H9 (cell line): ENCODE measurements around the gene THSD7A. TPM values are rescaled to one million over a fixed set of nuclear protein-coding genes. Genes with fewer than 3 reads are reported as not detected.

ENCODE experiments used
- DNase-seq: peaks from one replicate; pipeline ENCODE4 v3.0.0-alpha.2; 2017
- H2AFZ ChIP-seq: one replicate; pipeline ENCODE4 v1.6.1; 2013; ENCODE audit warnings: mild to moderate bottlenecking, low read length, control low read depth, moderate library complexity
- H2AK5ac ChIP-seq: 2 replicates; pipeline ENCODE4 v1.6.1; 2013; ENCODE audit warnings: low read length, control low read depth, mixed read lengths; ENCODE audit not compliant: insufficient read length
- H2BK120ac ChIP-seq: one replicate; pipeline ENCODE4 v1.6.1; 2013; ENCODE audit warnings: low read depth, mild to moderate bottlenecking, low read length, control low read depth, inconsistent platforms; ENCODE audit not compliant: poor library complexity, severe bottlenecking
- H2BK12ac ChIP-seq: 2 replicates; pipeline ENCODE4 v1.6.1; 2013; ENCODE audit warnings: low read length, control low read depth, mixed read lengths, low read depth; ENCODE audit not compliant: insufficient read length
- H2BK15ac ChIP-seq: 2 replicates; pipeline ENCODE4 v1.6.1; 2013; ENCODE audit warnings: low read depth, low read length, control low read depth
- H2BK20ac ChIP-seq: one replicate; pipeline ENCODE4 v1.6.1; 2013; ENCODE audit warnings: low read depth, mild to moderate bottlenecking, low read length, control low read depth, inconsistent platforms; ENCODE audit not compliant: poor library complexity, severe bottlenecking
- H2BK5ac ChIP-seq: 2 replicates; pipeline ENCODE4 v1.6.1; 2013; ENCODE audit warnings: low read length, control low read depth, mixed read lengths; ENCODE audit not compliant: insufficient read length
- H3K14ac ChIP-seq: 2 replicates; pipeline ENCODE4 v1.6.1; 2013; ENCODE audit warnings: low read length, control low read depth; ENCODE audit not compliant: insufficient read depth
- H3K18ac ChIP-seq: 2 replicates; pipeline ENCODE4 v1.6.1; 2013; ENCODE audit warnings: low read depth, mild to moderate bottlenecking, mixed read lengths, low read length, control low read depth; ENCODE audit not compliant: insufficient read length
- H3K23ac ChIP-seq: 2 replicates; pipeline ENCODE4 v1.6.1; 2013; ENCODE audit warnings: low read length, control low read depth, mixed read lengths, low read depth; ENCODE audit not compliant: insufficient read length
- H3K23me2 ChIP-seq: 2 replicates; pipeline ENCODE4 v1.6.1; 2013; ENCODE audit warnings: low read depth, mild to moderate bottlenecking, mixed read lengths, low read length, control low read depth; ENCODE audit not compliant: insufficient read length, poor library complexity, severe bottlenecking
- H3K27ac ChIP-seq: 2 replicates; pipeline ENCODE4 v1.5.1; 2013; ENCODE audit warnings: low read length, control low read depth, mixed read lengths, low read depth; ENCODE audit not compliant: insufficient read length
- H3K27me3 ChIP-seq: 2 replicates; pipeline ENCODE4 v1.6.1; 2013; ENCODE audit warnings: low read length, control low read depth, inconsistent platforms; ENCODE audit not compliant: insufficient read depth
- H3K4ac ChIP-seq: 2 replicates; pipeline ENCODE4 v1.6.1; 2013; ENCODE audit warnings: low read depth, mild to moderate bottlenecking, control low read depth, inconsistent platforms, low read length, moderate library complexity
- H3K4me1 ChIP-seq: 2 replicates; pipeline ENCODE4 v1.6.1; 2013; ENCODE audit warnings: low read length, control low read depth, inconsistent platforms; ENCODE audit not compliant: insufficient read depth
- H3K4me2 ChIP-seq: 2 replicates; pipeline ENCODE4 v1.6.1; 2013; ENCODE audit warnings: low read length, control low read depth, mixed read lengths; ENCODE audit not compliant: insufficient read length, insufficient read depth
- H3K56ac ChIP-seq: 2 replicates; pipeline ENCODE4 v1.6.1; 2013; ENCODE audit warnings: low read depth, mild to moderate bottlenecking, mixed read lengths, low read length, control low read depth; ENCODE audit not compliant: insufficient read length
- H3K79me1 ChIP-seq: 2 replicates; pipeline ENCODE4 v1.6.1; 2013; ENCODE audit warnings: low read depth, mild to moderate bottlenecking, moderate library complexity, low read length, control low read depth, inconsistent platforms; ENCODE audit not compliant: insufficient read depth, poor library complexity, severe bottlenecking
- H3K79me2 ChIP-seq: 2 replicates; pipeline ENCODE4 v1.6.1; 2013; ENCODE audit warnings: low read length, control low read depth, inconsistent platforms; ENCODE audit not compliant: insufficient read depth
- H3K9ac ChIP-seq: 2 replicates; pipeline ENCODE4 v1.6.1; 2013; ENCODE audit warnings: low read length, control low read depth, mixed read lengths; ENCODE audit not compliant: insufficient read length; ENCODE audit errors: extremely low read depth
- H3K9me3 ChIP-seq: one replicate; pipeline ENCODE4 v1.6.1; 2013; ENCODE audit warnings: low read depth, low read length, inconsistent platforms; ENCODE audit not compliant: control insufficient read depth
- H3T11ph ChIP-seq: one replicate; pipeline ENCODE4 v1.6.1; 2013; ENCODE audit warnings: mild to moderate bottlenecking, low read length, control low read depth, inconsistent platforms
- H4K20me1 ChIP-seq: one replicate; pipeline ENCODE4 v1.6.1; 2013; ENCODE audit not compliant: control insufficient read depth, insufficient read length, insufficient read depth
- H4K5ac ChIP-seq: 2 replicates; pipeline ENCODE4 v1.6.1; 2013; ENCODE audit warnings: low read depth, mild to moderate bottlenecking, mixed read lengths, low read length, control low read depth; ENCODE audit not compliant: insufficient read length
- H4K8ac ChIP-seq: replicated peaks from 2 replicates; pipeline ENCODE4 v1.6.1; 2013; ENCODE audit warnings: low read length, control low read depth, mixed read lengths, low read depth; ENCODE audit not compliant: insufficient read length
- H4K91ac ChIP-seq: 2 replicates; pipeline ENCODE4 v1.6.1; 2013; ENCODE audit warnings: low read depth, mild to moderate bottlenecking, moderate library complexity, mixed read lengths, low read length, control low read depth; ENCODE audit not compliant: insufficient read length
- H3K27ac Mint-ChIP-seq, 3 experiments: 2 replicates in 2 of 3; 3 replicates in 1 of 3; pipeline ENCODE4 v1.8.0; 2020 to 2021; ENCODE audit warnings: mixed read lengths in 3 of 3, mild to moderate bottlenecking in 1 of 3, moderate library complexity in 1 of 3
- H3K27me3 Mint-ChIP-seq: 2 replicates; pipeline ENCODE4 v1.8.0; 2021; ENCODE audit warnings: low read depth, mild to moderate bottlenecking, moderate library complexity, mixed read lengths
- H3K36me3 Mint-ChIP-seq, 3 experiments: 2 replicates in 2 of 3; 3 replicates in 1 of 3; pipeline ENCODE4 v1.8.0; 2020 to 2021; ENCODE audit warnings: low read depth in 3 of 3, mixed read lengths in 3 of 3; ENCODE audit not compliant: insufficient read depth in 1 of 3
- H3K4me1 Mint-ChIP-seq, 2 experiments: 2 replicates each; pipeline ENCODE4 v1.8.0; 2020; ENCODE audit warnings: mixed read lengths in 2 of 2
- H3K4me3 Mint-ChIP-seq, 2 experiments: 2 replicates in 1 of 2; 3 replicates in 1 of 2; pipeline ENCODE4 v1.8.0; 2020 to 2021; ENCODE audit warnings: mild to moderate bottlenecking in 2 of 2, mixed read lengths in 2 of 2, moderate library complexity in 1 of 2
- H3K9me3 Mint-ChIP-seq, 2 experiments: 2 replicates in 1 of 2; 3 replicates in 1 of 2; pipeline ENCODE4 v1.8.0; 2020; ENCODE audit warnings: mild to moderate bottlenecking in 2 of 2, mixed read lengths in 2 of 2, moderate library complexity in 1 of 2
- WGBS: extraction: QIAGEN DNeasy Blood & Tissue Kit; methylation state at CpG from one replicate; pipeline ENCODE4 v1.1.7; 2013; ENCODE audit warnings: missing lambda C conversion rate, low lambda C conversion rate, mixed read lengths; ENCODE audit not compliant: insufficient read length; ENCODE audit errors: extremely low coverage; 5-methylcytosine and 5-hydroxymethylcytosine counted together
- total RNA-seq: library from RNA; stranded (reverse); gene quantifications from 2 replicates; pipeline ENCODE4 v1.2.1, GENCODE V29; 2021
- TF ChIP-seq, protein P1 (sequence below): fragments of 200-600 bp; sonication (generic); conservative IDR thresholded peaks from 3 replicates; pipeline ENCODE4 v1.8.0; 2021; ENCODE audit warnings: antibody characterized with exemption, mild to moderate bottlenecking

THSD7A gene
- total RNA-seq, 1 experiment from 2014 or later, result 0.42 TPM

DNA sequence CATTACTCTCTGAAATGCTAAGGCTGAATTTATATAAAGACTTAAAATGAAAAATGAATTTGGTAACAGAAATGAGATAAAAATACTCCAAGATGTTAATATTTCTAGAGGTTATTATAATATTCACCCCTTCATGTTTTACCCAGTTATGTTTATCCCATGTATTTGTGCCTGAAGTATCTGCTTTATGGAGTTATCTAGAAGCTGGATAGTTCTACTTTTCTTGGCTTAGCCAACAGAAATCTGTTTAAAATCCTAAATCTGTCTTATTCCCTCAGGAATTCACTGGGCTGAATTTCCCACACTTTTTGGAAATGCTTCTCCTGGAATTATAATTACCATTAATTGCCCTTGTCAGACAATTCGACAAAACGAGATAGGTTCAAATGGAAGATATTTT, 201.6 kb downstream of the THSD7A start:
- TF ChIP-seq, protein P1, sequence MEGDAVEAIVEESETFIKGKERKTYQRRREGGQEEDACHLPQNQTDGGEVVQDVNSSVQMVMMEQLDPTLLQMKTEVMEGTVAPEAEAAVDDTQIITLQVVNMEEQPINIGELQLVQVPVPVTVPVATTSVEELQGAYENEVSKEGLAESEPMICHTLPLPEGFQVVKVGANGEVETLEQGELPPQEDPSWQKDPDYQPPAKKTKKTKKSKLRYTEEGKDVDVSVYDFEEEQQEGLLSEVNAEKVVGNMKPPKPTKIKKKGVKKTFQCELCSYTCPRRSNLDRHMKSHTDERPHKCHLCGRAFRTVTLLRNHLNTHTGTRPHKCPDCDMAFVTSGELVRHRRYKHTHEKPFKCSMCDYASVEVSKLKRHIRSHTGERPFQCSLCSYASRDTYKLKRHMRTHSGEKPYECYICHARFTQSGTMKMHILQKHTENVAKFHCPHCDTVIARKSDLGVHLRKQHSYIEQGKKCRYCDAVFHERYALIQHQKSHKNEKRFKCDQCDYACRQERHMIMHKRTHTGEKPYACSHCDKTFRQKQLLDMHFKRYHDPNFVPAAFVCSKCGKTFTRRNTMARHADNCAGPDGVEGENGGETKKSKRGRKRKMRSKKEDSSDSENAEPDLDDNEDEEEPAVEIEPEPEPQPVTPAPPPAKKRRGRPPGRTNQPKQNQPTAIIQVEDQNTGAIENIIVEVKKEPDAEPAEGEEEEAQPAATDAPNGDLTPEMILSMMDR, result no peak
- H3K56ac ChIP-seq, result no peak overlapping the region
- H4K91ac ChIP-seq, result no peak overlapping the region
- no peaks in the 10 kb centered on the region for H3K4me1 ChIP-seq
- no peak overlapping the region for H2AFZ ChIP-seq
- H4K20me1 ChIP-seq, result no peaks in the 10 kb centered on the region
- no peak overlapping the region for H3K4ac ChIP-seq
- Mint-ChIP-seq H3K9me3 (0 out of 5 replicates have a peak, but pooled peaks cover 0 to 2% of the 10 kb centered on the region in 2 experiments), H3K27me3 (no peaks in the 10 kb centered on the region), H3K4me3 (no peak overlapping the region), H3K36me3 (no peaks in the 10 kb centered on the region; a peak in 1 of 7 replicates), H3K27ac (no peak overlapping the region), H3K4me1 (peaks cover 10 to 11% of the 10 kb centered on the region in 2 experiments)
- H3K79me2 ChIP-seq, result no peaks in the 10 kb centered on the region
- H2AK5ac ChIP-seq, result no peak overlapping the region
- no peak overlapping the region for H2BK12ac ChIP-seq
- no peaks in the 10 kb centered on the region for H3K23me2 ChIP-seq
- H3K23ac ChIP-seq, result no peak overlapping the region
- H4K5ac ChIP-seq, result no peak overlapping the region
- no peak overlapping the region for H3T11ph ChIP-seq
- no peak overlapping the region for H2BK120ac ChIP-seq
- H3K9ac ChIP-seq, result no peak overlapping the region
- no peaks in the 10 kb centered on the region for H3K79me1 ChIP-seq
- no peak overlapping the region for H2BK20ac ChIP-seq
- no peak overlapping the region for H3K27ac ChIP-seq
- no peak overlapping the region for H4K8ac ChIP-seq
- no peak overlapping the region for H2BK5ac ChIP-seq
- H3K18ac ChIP-seq, result no peak overlapping the region
- no CpG with 5 or more reads among the region's 2 CpGs for WGBS
- H3K4me2 ChIP-seq, result no peak overlapping the region
- no peaks in the 10 kb centered on the region for H3K27me3 ChIP-seq
- no peak for DNase-seq
- H3K9me3 ChIP-seq, result no peaks in the 10 kb centered on the region
- H2BK15ac ChIP-seq, result no peak overlapping the region
- H3K14ac ChIP-seq, result no peak overlapping the region
